Stomach (tissue), 4 donors: ENCODE results near the gene UBA1.

Experiments
- CTCF ChIP-seq, 7 experiments: fragments of 450-650 bp in 4 of 7; fragments of 200-600 bp in 3 of 7; sonication (generic) in 3 of 7; IDR thresholded peaks; one replicate each; pipeline ENCODE4 v1.5.1; 2016 to 2019; ENCODE audit warnings: antibody characterized with exemption in 7 of 7, control low read depth in 2 of 7, mild to moderate bottlenecking in 1 of 7
- EP300 ChIP-seq: sonication (generic); formaldehyde crosslinking; IDR thresholded peaks from one replicate; pipeline ENCODE4 v1.6.1; 2017; ENCODE audit warnings: antibody characterized with exemption
- POLR2A ChIP-seq, 4 donors: fragments of 450-650 bp; IDR thresholded peaks; one replicate each; pipeline ENCODE4 v1.6.1; 2016; ENCODE audit warnings: antibody characterized with exemption in 4 of 4, control low read depth in 2 of 4, mild to moderate bottlenecking in 1 of 4, moderate library complexity in 1 of 4
- POLR2AphosphoS5 ChIP-seq, 3 donors: sonication (generic); formaldehyde crosslinking; IDR thresholded peaks; one replicate each; pipeline ENCODE4 v1.6.1; 2016; ENCODE audit warnings: antibody characterized with exemption in 3 of 3

- TF ChIP-seq CTCF (IDR thresholded peaks at IDR 0.05) = no peak
- TF ChIP-seq POLR2AphosphoS5 (IDR thresholded peaks at IDR 0.05) = no peak
- no peak for TF ChIP-seq EP300
- no peak for TF ChIP-seq POLR2A (IDR thresholded peaks at IDR 0.05)
These were observed 19.0 kb downstream of the UBA1 start for GRCh38 chrX:47212381-47213293.
